ENCODE data around the gene GLRX5. TPM values are rescaled to one million over a fixed set of nuclear protein-coding genes. Genes with fewer than 3 reads are reported as not detected.
A peak's percentile ranks its signal among the peaks of the same experiment; 100 is the strongest.

GLRX5 gene
- 49.8 TPM for polyA plus RNA-seq (2013, experiment 1 of 2; ENCODE audit: insufficient read length)
- polyA plus RNA-seq (2013, experiment 2 of 2; ENCODE audit: insufficient read length), result 52.1 TPM

DNA sequence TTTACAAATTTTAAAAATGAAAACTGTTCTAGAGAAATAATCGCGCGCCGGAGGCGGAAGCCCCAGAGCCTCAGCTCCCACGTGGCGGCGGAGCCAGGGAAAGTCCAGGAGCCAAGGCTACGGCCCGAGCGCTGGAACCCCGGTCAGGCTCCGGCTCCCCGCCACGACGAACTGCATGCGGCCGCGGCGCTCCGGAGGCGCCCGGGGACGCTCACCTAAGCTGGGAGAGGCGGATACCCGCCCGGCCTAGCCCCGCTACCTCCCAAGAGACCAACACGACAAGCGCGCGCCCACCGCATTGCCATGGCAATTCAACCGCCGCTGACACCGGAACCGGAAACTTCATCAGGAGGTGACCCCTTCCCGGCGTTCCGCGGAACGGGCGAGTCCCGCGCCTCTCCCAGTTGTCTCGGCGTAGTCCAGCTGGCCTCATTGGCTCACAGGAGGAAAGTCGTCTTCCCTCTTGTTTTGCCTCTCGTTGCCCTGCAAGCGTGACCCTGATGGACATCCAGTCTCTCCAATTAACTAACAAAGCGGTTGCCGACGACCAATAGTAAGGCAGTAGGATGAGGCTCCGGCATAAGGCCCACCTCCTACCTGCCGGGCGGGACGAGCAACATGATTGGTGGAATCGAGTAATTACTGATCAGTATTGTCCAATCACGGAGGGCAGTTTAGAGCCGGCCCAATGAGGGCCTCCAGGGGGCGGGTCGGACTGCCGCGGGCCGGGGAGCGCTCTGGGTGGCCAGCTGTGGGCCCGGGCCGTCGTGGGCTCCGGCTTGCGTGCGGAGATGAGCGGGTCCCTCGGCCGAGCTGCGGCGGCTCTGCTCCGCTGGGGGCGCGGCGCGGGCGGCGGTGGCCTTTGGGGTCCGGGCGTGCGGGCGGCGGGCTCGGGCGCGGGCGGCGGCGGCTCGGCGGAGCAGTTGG is at the start of gene GLRX5:
Gene GLRX5, plus strand, starts transcription at position 752 of the 927 bp plus-strand sequence. Its CDS starts 40 bp downstream, at position 792.
- DNase-seq, result peak; percentile 100

GRCh38 chr14:95485222-95485819 is 49.5 kb upstream of the GLRX5 start:
- peak; percentile 34 for DNase-seq

DNA sequence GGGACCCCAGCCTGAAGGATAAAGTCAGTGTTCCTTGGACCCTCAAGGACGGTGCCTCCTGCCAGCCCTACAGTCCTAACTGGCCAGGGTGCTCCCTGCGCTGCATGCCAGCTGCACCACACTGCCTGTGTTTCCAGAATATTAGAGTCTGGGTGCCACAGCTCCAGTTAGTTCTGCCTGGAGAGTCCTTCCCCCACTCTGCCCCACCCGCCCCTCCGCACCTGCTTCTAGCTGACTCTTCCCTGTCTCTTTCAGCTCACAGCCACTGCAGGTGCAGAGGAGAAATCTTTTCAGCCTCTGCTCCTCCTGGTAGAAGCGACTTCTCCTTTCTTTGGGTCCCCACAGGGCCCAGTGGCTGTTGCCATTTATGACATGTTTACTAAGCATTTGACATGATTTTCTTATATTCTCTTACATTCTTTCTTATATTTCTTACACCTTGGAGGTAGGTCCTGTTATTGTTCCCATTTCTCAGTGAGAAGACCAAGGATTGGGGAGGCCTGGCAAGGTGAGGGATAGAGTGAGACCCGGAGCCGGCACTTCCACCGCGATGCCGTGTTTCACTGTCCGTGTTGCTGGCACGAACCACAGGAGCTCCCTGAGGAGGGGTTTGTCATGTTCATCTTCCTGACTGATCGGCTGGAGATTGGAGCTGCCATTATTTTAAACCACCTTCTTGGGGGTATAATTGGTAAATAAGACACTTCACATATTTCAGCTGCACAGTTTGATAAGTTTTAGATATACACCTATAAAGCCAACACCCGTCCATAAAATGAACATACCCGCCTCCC is 47.8 kb upstream of the GLRX5 start:
- DNase-seq, result no peak

- DNase-seq, result no peak
Measured at GRCh38 chr14:95487669-95488084, 47.2 kb upstream of the GLRX5 start.

- peak; percentile 15 for DNase-seq
Measured at GRCh38 chr14:95488376-95489213, 46.3 kb upstream of the GLRX5 start.

- DNase-seq, result no peak
Measured at GRCh38 chr14:95489214-95490137, 45.4 kb upstream of the GLRX5 start.

DNA sequence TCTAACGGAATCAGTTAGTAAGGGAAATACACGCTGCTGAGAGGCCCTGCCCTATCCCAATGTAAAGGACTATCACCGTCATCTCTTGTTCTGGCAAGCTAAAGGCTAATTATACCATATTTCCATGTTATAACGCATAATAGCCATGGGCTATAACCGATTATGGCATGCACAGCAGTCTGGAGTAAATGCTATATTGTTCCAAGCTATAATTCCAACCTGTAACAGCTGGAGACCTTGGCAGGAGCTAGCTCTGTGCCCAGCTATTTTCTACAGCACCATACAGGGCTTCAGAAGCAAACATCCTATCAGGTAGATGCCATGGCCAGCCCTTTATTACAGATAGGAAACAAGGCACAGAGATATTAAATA is 44.7 kb upstream of the GLRX5 start:
- DNase-seq, result no peak

GRCh38 chr14:95490727-95491451 is 44.0 kb upstream of the GLRX5 start:
- DNase-seq, result no peak

GRCh38 chr14:95491936-95492608 is 42.8 kb upstream of the GLRX5 start:
- DNase-seq, result no peak

GRCh38 chr14:95493503-95493902 is 41.3 kb upstream of the GLRX5 start:
- DNase-seq, result no peak

DNA sequence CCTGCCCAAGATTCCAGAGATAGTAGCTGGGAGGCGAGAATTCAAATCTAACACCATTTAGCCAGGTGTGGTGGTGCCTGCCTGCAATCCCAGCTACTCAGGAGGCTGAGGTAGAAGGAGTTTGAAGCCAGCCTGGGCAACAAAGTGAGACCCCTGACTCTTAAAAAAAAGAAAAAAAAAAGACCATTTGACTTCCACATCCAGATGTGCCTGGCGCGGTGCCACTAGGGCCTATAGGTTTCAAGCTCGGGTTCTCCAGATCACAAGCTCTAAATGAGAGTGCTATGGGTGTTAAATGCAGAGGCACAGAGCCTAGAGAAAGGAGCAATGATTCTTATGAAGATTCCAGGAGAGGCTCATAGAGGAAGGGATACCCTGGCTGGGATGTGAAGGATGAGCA is 40.9 kb upstream of the GLRX5 start:
- no peak for DNase-seq

- no peak for DNase-seq
Measured at GRCh38 chr14:95494456-95494855, 40.4 kb upstream of the GLRX5 start.

DNA sequence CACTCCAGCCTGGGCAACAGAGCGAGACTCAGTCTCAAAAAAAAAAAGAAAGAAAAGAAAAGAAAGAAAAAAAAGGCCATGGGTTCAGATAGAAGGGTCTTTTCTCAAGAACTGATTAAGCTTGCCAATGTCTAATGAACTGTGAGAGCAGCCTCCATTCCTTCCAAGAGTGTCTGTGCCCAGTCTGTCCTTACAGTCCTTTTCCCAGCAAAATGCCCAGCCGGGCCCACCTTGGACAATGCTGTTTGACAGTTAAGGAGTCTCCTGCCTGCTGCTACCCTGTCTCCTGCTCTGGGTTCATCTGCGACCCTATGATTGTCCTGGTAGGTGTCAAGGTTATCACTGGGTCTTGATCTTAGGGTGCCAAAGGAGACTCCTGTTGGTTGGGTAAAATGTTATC is 39.8 kb upstream of the GLRX5 start:
- no peak for DNase-seq

DNA sequence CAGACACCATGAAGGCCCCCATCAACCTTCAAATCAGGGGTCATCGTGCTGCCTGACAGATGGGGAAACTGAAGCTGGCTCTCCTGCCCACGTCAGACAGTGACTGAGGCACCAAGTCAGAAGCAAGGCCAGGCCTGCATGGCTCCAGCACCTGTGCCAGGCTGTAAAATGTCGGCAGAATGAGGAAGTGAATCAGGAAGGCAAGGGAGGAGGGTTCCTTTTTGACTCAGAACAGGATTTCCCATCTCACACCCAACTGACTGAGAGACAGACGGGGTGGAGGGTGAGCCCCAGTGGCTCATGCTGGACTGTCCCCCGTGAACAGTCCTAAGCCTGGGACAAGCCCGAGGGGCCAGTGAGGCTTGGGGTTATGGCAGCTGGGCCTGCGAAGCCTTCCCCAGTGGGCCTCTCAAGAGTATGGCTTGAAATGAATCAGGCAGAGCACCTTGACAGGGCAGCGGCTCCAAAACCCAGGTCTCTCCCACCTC is 39.3 kb upstream of the GLRX5 start:
- no peak for DNase-seq

DNA sequence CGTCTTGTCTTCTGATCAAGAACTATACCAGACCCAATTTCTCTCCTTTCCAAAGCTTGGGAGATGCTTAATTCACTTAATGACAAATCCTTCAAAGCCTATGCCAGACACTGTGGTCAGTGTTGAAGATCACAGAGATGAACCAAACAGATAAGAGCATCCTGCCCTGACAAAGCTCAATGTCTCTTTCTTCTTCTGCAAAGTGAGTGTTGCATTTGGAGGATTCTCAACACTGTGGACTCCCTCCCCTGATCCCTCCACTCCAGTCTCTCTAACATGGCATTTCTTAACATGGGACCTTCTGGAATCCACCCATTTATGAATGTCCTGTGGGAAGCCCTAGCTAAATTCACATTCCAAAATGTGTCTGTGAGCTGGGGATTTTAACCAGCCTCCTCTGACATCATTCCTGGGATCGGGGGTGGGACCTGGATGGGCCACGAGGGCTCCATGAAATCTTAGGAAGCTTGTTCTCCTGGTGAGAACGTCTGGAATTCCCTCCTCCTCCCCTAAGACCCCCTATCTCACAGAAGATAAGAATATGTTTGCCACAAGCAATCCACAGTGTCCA is 38.7 kb upstream of the GLRX5 start:
- DNase-seq, result peak; percentile 63

- peak; percentile 51 for DNase-seq
Measured at GRCh38 chr14:95496690-95497259, 38.1 kb upstream of the GLRX5 start.

- DNase-seq, result no peak
Measured at GRCh38 chr14:95497561-95498011, 37.3 kb upstream of the GLRX5 start.

- no peak for DNase-seq
Measured at GRCh38 chr14:95498622-95499353, 36.1 kb upstream of the GLRX5 start.
